Left lung (tissue), 10 donors: Measurements from ENCODE around the gene ZNF592. TPM values are rescaled to one million over a fixed set of nuclear protein-coding genes. Genes with fewer than 3 reads are reported as not detected.
A peak's percentile ranks its signal among the peaks of the same experiment; 100 is the strongest.

Source experiments
- ATAC-seq: fragments of 200-7000 bp; cut with Tn5 transposase; one replicate; pipeline ENCODE4 v1.9.1; 2020; ENCODE audit warnings: moderate library complexity
- DNase-seq, 4 donors: peaks; one replicate each; pipeline ENCODE4 v3.0.0-alpha.2; 2013 to 2020
- H3K27ac ChIP-seq, 2 donors: fragments of 200-600 bp; sonication (generic) in 1 of 2; one replicate each; pipeline versions ENCODE4 v1.5.0 to v1.8.0; 2020 to 2021
- H3K27me3 ChIP-seq, 2 donors: fragments of 200-600 bp; sonication (generic) in 1 of 2; one replicate each; pipeline versions ENCODE4 v1.5.0 to v1.8.0; 2020 to 2021
- H3K36me3 ChIP-seq, 2 donors: fragments of 200-600 bp; sonication (generic) in 1 of 2; one replicate each; pipeline versions ENCODE4 v1.5.0 to v1.8.0; 2020 to 2021
- H3K4me1 ChIP-seq, 2 donors: fragments of 200-600 bp; one replicate each; pipeline ENCODE4 v1.8.0; 2021
- H3K4me3 ChIP-seq, 2 donors: fragments of 200-600 bp; sonication (generic) in 1 of 2; one replicate each; pipeline versions ENCODE4 v1.5.0 to v1.8.0; 2020 to 2021; ENCODE audit warnings: mild to moderate bottlenecking in 1 of 2
- H3K9me3 ChIP-seq, 2 donors: fragments of 200-600 bp; sonication (generic) in 1 of 2; one replicate each; pipeline versions ENCODE4 v1.5.0 to v1.8.0; 2020 to 2021
- CTCF ChIP-seq, 2 donors: fragments of 200-600 bp; sonication (generic) in 1 of 2; IDR thresholded peaks; one replicate each; pipeline versions ENCODE4 v1.5.0 to v1.8.0; 2021; ENCODE audit warnings: antibody characterized with exemption in 2 of 2
- intact Hi-C, 2 donors: fragments of 100-400 bp; cut with DNase I; formaldehyde crosslinking; loops; one replicate each; pipeline versions ENCODE4 v1.11.2 to v1.14.2; 2022
- polyA plus RNA-seq, 6 donors: library from polyadenylated mRNA; unstranded; fragments of 120-200 nt; gene quantifications; one replicate each; pipeline ENCODE4 v1.2.1, GENCODE V29; 2013; ENCODE audit not compliant: insufficient read length in 6 of 6
- total RNA-seq, 2 donors: library from RNA; stranded (reverse); fragmentation: NEBNext Ultra II Directional; extraction: Animal tissue kit (Norgen Biotek cat#: 25700); gene quantifications; one replicate each; pipeline ENCODE4 v1.2.1, GENCODE V29; 2021
- donor health status: DM: no; HTN: yes; CAD: no.
- donor health status: DM: no; HTN: no; CAD: no.

The ZNF592 gene
- total and polyA plus RNA-seq, 8 donors = 22.7 to 32.2 (median 25.2) TPM

GRCh38 chr15:84783493-84784251 lies 35.3 kb downstream of the ZNF592 start:
- Histone ChIP-seq H3K9me3 (no peaks in the 10 kb centered on the region), H3K27ac (no peak overlapping the region), H3K4me1 (peaks cover 0 to 36% of the 10 kb centered on the region in 2 donors), H3K27me3 (no peaks in the 10 kb centered on the region), H3K4me3 (no peak overlapping the region), H3K36me3 (peaks cover 3 to 64% of the 10 kb centered on the region in 2 donors)
- intact Hi-C loops = no loop called here
- DNase-seq (no peak), ATAC-seq (no peak)
- no peak for TF ChIP-seq CTCF (IDR thresholded peaks at IDR 0.05)

- no peak for TF ChIP-seq CTCF (IDR thresholded peaks at IDR 0.05)
- Histone ChIP-seq H3K36me3 (peaks cover 3 to 63% of the 10 kb centered on the region in 2 donors), H3K9me3 (no peaks in the 10 kb centered on the region), H3K4me3 (no peak overlapping the region), H3K27ac (no peak overlapping the region), H3K27me3 (no peaks in the 10 kb centered on the region), H3K4me1 (peaks cover 0 to 36% of the 10 kb centered on the region in 2 donors)
- no peak for DNase-seq
- no peak for ATAC-seq
- intact Hi-C loops = no loop called here
Observed at GRCh38 chr15:84784262-84784661, 35.9 kb downstream of the ZNF592 start.

- ATAC-seq (no peak), DNase-seq (no peak)
- Histone ChIP-seq H3K36me3 (peaks cover 3 to 66% of the 10 kb centered on the region in 2 donors), H3K27ac (peak overlapping the region in 1 of 2 donors; percentile 53), H3K27me3 (no peaks in the 10 kb centered on the region), H3K9me3 (no peaks in the 10 kb centered on the region), H3K4me1 (peaks cover 0 to 36% of the 10 kb centered on the region in 2 donors), H3K4me3 (no peak overlapping the region)
- intact Hi-C loops = no loop called here
- no peak for TF ChIP-seq CTCF (IDR thresholded peaks at IDR 0.05)
Observed at GRCh38 chr15:84785053-84785452, 36.7 kb downstream of the ZNF592 start.

GRCh38 chr15:84788500-84788899 lies 40.1 kb downstream of the ZNF592 start:
- H3K27me3 ChIP-seq = no peaks in the 10 kb centered on the region
- peaks cover 3 to 76% of the 10 kb centered on the region in 2 donors for H3K36me3 ChIP-seq
- peaks cover 0 to 36% of the 10 kb centered on the region in 2 donors for H3K4me1 ChIP-seq
- no peak for TF ChIP-seq CTCF (IDR thresholded peaks at IDR 0.05)
- H3K27ac ChIP-seq = no peak overlapping the region
- ATAC-seq (no peak), DNase-seq (no peak)
- no peak overlapping the region for H3K4me3 ChIP-seq
- no peaks in the 10 kb centered on the region for H3K9me3 ChIP-seq
- intact Hi-C loops = no loop called here

GRCh38 chr15:84789762-84790161 lies 41.4 kb downstream of the ZNF592 start:
- DNase-seq (no peak), ATAC-seq (no peak)
- Histone ChIP-seq H3K4me1 (peaks cover 0 to 36% of the 10 kb centered on the region in 2 donors), H3K9me3 (no peaks in the 10 kb centered on the region), H3K4me3 (no peak overlapping the region), H3K36me3 (peaks cover 0 to 76% of the 10 kb centered on the region in 2 donors), H3K27ac (no peak overlapping the region), H3K27me3 (no peaks in the 10 kb centered on the region)
- intact Hi-C loops = no loop called here
- TF ChIP-seq CTCF (IDR thresholded peaks at IDR 0.05) = no peak
